ENCODE data around the gene ROR1.

ROR1 gene

DNA sequence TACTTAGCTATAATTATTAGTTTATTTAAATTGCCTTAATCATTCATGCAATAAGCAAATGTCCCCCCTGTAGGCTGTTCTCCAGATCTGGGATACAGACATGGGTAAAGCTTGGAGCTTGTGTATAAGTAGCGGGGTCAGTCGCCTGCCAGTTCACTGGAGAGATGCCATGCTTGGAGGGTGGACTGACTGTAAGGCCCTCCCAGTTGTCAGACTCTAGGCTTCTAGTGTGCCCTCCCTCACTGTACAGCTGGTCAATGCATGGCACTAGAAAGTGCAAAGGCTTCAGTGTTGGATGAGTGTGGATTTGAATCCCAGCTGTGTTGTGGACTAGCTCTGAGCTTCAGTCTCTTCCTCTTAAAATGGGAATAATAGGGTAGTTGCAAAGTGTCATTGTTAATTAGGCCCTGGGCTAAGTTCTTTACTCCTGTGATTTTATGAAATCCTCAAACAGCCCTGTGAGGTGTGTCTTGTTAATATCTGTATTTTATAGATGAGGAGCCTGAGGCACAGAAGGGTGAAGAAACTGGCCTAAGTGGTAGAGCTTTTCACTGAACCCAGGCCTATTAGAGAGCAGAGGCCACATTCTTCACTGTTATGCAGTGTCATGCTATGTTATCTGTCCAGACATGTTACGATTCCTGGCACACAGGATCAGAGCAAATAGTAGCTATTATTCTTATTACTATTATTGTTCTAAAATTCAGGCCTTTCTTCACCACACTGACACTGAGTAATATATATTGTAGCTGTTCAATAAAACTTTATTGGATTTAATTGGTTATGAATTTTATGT lies 85.9 kb downstream of the ROR1 start:
- H3K36me3 Mint-ChIP-seq (ENCODE audit: low read depth): peaks cover 17% of the 10 kb centered on the region
- TF ChIP-seq, protein P1, sequence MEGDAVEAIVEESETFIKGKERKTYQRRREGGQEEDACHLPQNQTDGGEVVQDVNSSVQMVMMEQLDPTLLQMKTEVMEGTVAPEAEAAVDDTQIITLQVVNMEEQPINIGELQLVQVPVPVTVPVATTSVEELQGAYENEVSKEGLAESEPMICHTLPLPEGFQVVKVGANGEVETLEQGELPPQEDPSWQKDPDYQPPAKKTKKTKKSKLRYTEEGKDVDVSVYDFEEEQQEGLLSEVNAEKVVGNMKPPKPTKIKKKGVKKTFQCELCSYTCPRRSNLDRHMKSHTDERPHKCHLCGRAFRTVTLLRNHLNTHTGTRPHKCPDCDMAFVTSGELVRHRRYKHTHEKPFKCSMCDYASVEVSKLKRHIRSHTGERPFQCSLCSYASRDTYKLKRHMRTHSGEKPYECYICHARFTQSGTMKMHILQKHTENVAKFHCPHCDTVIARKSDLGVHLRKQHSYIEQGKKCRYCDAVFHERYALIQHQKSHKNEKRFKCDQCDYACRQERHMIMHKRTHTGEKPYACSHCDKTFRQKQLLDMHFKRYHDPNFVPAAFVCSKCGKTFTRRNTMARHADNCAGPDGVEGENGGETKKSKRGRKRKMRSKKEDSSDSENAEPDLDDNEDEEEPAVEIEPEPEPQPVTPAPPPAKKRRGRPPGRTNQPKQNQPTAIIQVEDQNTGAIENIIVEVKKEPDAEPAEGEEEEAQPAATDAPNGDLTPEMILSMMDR (IDR thresholded peaks at IDR 0.05; ENCODE audit: unreplicated experiment in 3 of 3): no peak
- H3K27ac Mint-ChIP-seq: peak overlapping the region in 1 of 3 experiments; percentile 68
- H3K9me3 Mint-ChIP-seq: peaks cover 11% of the 10 kb centered on the region
- no peak overlapping the region for H3K4me3 Mint-ChIP-seq
- H3K4me1 Mint-ChIP-seq: peaks cover 37% of the 10 kb centered on the region
- H3K27me3 Mint-ChIP-seq (ENCODE audit: low read depth): no peaks in the 10 kb centered on the region

DNA sequence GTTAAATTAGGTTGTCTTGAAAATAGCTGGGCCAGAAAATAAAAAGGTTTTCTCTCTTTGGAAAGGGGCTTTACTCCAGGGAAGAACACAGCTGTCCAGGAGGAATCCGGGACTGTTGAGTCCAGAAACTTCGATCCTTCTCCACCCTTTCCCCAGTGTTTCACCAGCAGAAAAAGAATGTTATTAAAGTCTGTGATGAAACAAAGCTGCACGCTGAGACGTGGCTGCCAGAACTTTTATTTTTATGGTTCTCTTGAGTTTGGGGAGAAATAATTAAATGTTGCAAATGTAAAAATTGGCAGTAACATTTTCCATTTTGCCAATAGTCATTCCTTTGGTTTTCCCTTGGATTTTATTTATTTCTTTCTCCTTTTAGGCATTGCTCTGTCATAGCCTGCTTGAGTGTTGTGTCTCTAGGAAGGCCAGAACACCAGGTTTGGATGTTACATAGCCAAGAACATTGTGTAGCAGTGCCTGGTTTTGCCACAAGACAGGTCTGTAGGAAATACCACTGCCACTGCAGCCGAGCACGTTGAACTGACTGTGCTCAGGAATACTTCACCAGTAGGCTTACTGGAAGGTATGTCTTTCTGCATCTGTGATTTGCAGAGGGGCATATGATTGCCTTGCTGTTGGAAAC lies 87.4 kb downstream of the ROR1 start:
- H3K4me1 Mint-ChIP-seq: peaks cover 41% of the 10 kb centered on the region
- peaks cover 8% of the 10 kb centered on the region for H3K36me3 Mint-ChIP-seq (ENCODE audit: low read depth)
- H3K9me3 Mint-ChIP-seq: peaks cover 7% of the 10 kb centered on the region
- H3K27me3 Mint-ChIP-seq (ENCODE audit: low read depth): no peaks in the 10 kb centered on the region
- peak overlapping the region in 2 of 3 experiments; percentile 51 to 68 for H3K27ac Mint-ChIP-seq
- TF ChIP-seq, protein P1 (IDR thresholded peaks at IDR 0.05; ENCODE audit: unreplicated experiment in 3 of 3): no peak
- no peak overlapping the region for H3K4me3 Mint-ChIP-seq

- TF ChIP-seq, protein P1 (IDR thresholded peaks at IDR 0.05; ENCODE audit: unreplicated experiment in 3 of 3): no peak
- Mint-ChIP-seq H3K4me3 (no peak overlapping the region), H3K27ac (peak overlapping the region in 1 of 3 experiments; percentile 16), H3K36me3 (ENCODE audit: low read depth) (no peaks in the 10 kb centered on the region), H3K27me3 (ENCODE audit: low read depth) (no peaks in the 10 kb centered on the region), H3K4me1 (peaks cover 58% of the 10 kb centered on the region), H3K9me3 (no peaks in the 10 kb centered on the region)
Observed at GRCh38 chr1:63863145-63863544, 89.3 kb downstream of the ROR1 start.

DNA sequence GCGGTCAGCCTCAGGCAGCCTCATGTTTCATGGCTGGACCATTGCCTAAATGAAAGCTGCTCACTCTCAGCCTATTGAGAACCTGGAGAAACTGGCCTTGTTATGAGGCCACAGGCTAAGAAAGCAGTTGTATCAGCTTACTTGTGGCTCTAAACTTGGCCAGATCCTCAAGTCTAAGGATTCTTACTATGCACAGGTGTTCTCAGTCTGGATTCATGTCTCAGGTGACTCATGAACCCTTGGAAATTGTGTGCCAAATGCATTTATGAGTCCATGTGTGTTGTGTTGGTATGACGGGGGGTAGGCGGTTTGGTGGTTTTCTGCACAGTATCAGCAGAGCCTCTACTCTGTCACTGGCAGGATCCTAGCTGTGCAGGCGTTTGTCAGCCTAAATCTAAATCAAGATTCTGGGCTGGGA lies 90.4 kb downstream of the ROR1 start:
- Mint-ChIP-seq H3K9me3 (no peaks in the 10 kb centered on the region), H3K4me1 (peaks cover 59% of the 10 kb centered on the region), H3K4me3 (no peak overlapping the region), H3K36me3 (ENCODE audit: low read depth) (no peaks in the 10 kb centered on the region), H3K27ac (peak overlapping the region in 2 of 3 experiments; percentile 4 to 16), H3K27me3 (ENCODE audit: low read depth) (no peaks in the 10 kb centered on the region)
- TF ChIP-seq, protein P1 (IDR thresholded peaks at IDR 0.05; ENCODE audit: unreplicated experiment in 3 of 3): no peak

DNA sequence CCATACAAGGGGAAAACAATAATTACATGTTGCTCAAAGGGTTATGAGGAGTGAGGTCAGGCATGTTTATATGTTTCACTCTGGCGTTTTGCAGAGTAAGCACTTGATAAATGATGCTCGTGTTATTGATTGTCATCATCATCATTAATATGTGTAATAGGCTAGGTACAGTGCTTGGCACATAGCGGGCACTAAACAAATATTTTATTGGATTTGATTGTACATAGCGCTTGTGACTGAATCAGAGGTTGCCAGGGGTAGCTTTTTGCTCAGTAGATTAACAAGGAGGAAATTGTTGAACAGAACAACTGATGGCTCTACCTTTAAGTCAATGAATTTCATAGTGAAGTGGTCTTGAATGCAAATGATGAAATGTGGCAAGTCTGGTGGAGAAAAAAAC lies 91.7 kb downstream of the ROR1 start:
- H3K4me3 Mint-ChIP-seq: no peak overlapping the region
- peaks cover 51% of the 10 kb centered on the region for H3K4me1 Mint-ChIP-seq
- no peaks in the 10 kb centered on the region for H3K27me3 Mint-ChIP-seq (ENCODE audit: low read depth)
- peak overlapping the region in 1 of 3 experiments; percentile 14 for H3K27ac Mint-ChIP-seq
- TF ChIP-seq, protein P1 (IDR thresholded peaks at IDR 0.05; ENCODE audit: unreplicated experiment in 3 of 3): no peak
- no peaks in the 10 kb centered on the region for H3K9me3 Mint-ChIP-seq
- no peaks in the 10 kb centered on the region for H3K36me3 Mint-ChIP-seq (ENCODE audit: low read depth)
